ENCODE data around the gene BRD7.

BRD7 gene

GRCh38 chr16:50288920-50289319, 79.9 kb downstream of the BRD7 start:
- DNase-seq = no peak

GRCh38 chr16:50288026-50288425, 80.8 kb downstream of the BRD7 start:
- no peak for DNase-seq

- no peak for DNase-seq
Observed at GRCh38 chr16:50286681-50287080, 82.1 kb downstream of the BRD7 start.

- no peak for DNase-seq
Observed at GRCh38 chr16:50285406-50286003, 83.3 kb downstream of the BRD7 start.

- no peak for DNase-seq
Observed at GRCh38 chr16:50284131-50284911, 84.5 kb downstream of the BRD7 start.

GRCh38 chr16:50282955-50283631, 85.7 kb downstream of the BRD7 start:
- DNase-seq = no peak

GRCh38 chr16:50282010-50282538, 86.7 kb downstream of the BRD7 start:
- peak; percentile 44 to 62 for DNase-seq

- no peak for DNase-seq
Observed at GRCh38 chr16:50281391-50282009, 87.3 kb downstream of the BRD7 start.

GRCh38 chr16:50280932-50281331, 87.9 kb downstream of the BRD7 start:
- no peak for DNase-seq

- DNase-seq = no peak
Observed at GRCh38 chr16:50279504-50279865, 89.3 kb downstream of the BRD7 start.

GRCh38 chr16:50278251-50278650, 90.5 kb downstream of the BRD7 start:
- no peak for DNase-seq

- DNase-seq = peak in 1 of 2 experiments; percentile 24
Observed at GRCh38 chr16:50276801-50277555, 91.8 kb downstream of the BRD7 start.

GRCh38 chr16:50276326-50276640, 92.5 kb downstream of the BRD7 start:
- no peak for DNase-seq

- DNase-seq = no peak
Observed at GRCh38 chr16:50275428-50276325, 93.1 kb downstream of the BRD7 start.

GRCh38 chr16:50275098-50275415, 93.7 kb downstream of the BRD7 start:
- DNase-seq = no peak

GRCh38 chr16:50274326-50275097, 94.3 kb downstream of the BRD7 start:
- peak; percentile 50 to 52 for DNase-seq

GRCh38 chr16:50273888-50274325, 94.9 kb downstream of the BRD7 start:
- peak; percentile 48 to 60 for DNase-seq

GRCh38 chr16:50273382-50273690, 95.5 kb downstream of the BRD7 start:
- no peak for DNase-seq

- DNase-seq = no peak
Observed at GRCh38 chr16:50272687-50273381, 96.0 kb downstream of the BRD7 start.

GRCh38 chr16:50272111-50272571, 96.6 kb downstream of the BRD7 start:
- DNase-seq = peak in 1 of 2 experiments; percentile 23
